Activated CD8-positive, alpha-beta memory T cell treated with anti-CD3 and anti-CD28 coated beads, Interleukin-2, amount 50 U/mL, for 24 hours (primary cell): ENCODE results near the gene RBBP6.
A peak's percentile ranks its signal among the peaks of the same experiment; 100 is the strongest.
"Not testable (repeated sequence)": the region's sequence is repeated elsewhere in the genome, so short reads cannot be mapped to it uniquely, and the experiment has no call there.

Experiments used
- DNase-seq: peaks from one replicate; pipeline ENCODE4 v3.0.0-alpha.2; 2020; ENCODE audit errors: extremely low read depth

Gene RBBP6

DNA sequence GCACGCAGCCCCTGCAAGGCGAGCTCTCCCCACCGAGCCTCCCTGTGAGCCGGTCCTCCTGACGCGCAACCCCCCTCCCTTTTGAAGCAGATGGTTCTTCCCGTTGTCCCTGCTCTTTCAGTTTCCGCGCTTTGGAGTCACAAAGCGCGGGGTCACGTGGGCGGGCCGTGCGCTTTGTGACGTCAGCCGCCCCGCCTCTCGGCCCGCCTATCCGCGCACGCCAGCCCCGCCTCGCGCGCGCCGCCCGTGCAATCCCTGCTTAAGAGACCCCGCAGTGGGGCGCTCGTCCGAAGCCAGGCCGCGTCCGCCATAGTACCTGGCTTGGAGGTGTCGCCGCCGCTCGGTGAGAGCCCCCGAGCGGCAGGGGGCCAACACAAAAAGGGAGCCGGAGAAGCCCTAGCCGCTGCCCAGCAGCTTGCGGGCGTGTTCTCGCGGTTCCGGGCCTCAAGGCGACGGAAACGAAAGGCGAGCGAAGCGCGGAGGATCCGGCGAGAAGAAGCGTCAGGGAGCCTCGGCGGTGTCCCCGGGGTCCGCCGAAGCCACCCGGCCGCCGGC lies at the start of gene RBBP6:
RBBP6 (plus strand) TSS at position 272 of the 555 bp plus-strand sequence. CDS start 1,061 bp downstream, outside the sequence.
- peak; percentile 62 for DNase-seq

- DNase-seq = no peak
Measured at GRCh38 chr16:24490866-24491265, 48.5 kb upstream of the RBBP6 start.

DNA sequence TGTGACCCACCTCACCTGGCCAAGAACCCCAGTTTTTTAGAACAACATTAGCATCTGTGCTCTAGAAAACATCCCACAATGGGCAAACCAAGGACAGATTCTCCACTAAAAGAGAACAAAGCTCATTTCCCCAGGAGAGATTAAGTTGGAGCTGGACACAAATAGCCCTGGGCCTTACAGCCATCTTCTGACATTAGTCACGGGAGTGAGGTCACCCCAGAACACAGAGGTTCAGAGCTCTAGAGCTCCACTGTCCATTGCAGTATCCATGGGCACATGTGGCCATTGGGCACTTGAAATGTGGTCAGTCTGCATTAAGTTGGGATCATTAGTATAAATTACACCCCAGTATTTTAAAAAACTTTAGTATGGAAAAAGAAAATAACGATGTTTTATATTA lies 47.6 kb upstream of the RBBP6 start:
- DNase-seq = no peak

DNA sequence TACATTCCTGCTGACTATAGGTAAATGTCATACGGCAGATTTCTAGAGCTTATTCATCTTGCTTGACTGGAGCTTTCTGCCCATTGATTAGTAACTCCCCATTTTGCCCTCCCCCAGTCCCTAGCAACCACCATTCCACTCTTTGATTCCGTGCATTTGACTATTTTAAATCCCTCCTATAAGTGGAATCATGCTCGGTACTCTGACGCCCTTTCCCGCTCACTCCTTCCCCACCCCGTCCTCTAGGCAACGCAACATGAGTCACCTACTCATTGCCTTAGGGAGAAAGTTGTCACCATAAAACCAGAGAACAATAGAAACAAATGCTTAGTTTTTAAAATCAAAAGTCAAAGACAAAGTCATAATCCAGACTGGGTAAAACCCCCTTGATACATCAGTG lies 45.5 kb upstream of the RBBP6 start:
- DNase-seq = no peak

DNA sequence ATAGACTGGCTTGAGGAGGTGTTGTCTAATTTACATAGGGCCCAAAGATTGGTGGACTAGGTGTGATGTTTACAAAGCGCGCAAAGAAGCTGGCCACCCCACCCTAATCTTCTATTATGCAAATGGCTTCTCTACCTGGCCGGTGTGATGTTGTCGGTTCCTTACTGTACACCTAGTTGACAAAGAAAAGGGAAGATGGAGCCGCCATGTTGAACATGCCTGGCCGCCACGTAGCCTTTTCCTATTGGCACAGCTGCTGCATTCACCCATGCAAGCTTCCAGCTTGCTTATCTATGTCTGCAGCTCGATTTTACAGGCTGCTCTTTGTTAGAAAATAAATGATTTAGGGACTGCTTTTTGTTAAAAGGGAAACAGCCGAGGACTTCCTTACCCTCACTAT lies 44.2 kb upstream of the RBBP6 start:
- DNase-seq = not testable (repeated sequence)

DNA sequence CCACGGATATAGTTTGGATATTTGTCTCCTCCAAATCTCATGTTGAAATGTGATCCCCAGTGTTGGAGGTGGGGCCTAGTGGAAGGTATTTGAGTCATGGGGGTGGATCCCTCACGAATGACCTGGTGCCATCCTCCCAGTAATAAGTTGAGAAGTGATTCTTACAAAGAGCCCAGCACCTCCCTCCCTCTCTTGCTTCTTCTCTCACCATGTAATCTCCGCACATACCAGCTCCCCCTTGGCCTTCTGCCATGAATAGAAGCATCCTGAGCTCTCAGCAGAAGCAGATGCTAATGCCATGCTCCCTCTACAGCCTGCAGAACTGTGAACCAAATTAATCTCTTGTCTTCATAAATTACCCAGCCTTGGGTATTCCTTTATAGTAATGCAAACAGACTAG lies 41.9 kb upstream of the RBBP6 start:
- DNase-seq = no peak

DNA sequence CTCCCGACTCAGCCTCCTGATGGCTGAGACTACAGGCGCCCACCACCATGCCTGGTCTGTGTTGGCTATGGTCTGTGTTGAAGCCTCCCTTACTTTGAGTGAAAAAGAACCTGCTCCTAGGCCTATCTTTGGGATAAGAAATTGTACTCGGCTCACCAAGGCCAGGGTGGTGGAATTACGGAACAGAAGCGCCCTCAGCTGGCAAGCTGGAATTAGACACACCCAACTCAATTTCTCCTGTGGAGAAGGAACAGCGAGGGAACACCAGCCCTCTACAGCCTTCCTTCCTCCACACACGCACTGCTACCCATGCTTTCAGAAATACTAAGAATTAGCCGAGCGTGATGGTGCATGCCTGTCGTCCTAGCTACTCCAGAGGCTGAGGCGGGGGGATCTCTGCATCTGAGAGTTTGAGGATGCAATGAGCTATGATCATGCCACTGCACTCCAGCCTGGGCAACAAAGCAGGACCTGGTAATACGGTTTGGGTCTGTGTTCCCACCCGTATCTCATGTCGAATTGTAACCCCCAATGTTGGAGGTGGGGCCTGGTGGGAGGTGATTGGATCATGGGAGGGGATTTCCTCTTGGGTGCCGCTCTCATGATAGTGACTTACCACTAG lies 40.1 kb upstream of the RBBP6 start:
- no peak for DNase-seq

DNA sequence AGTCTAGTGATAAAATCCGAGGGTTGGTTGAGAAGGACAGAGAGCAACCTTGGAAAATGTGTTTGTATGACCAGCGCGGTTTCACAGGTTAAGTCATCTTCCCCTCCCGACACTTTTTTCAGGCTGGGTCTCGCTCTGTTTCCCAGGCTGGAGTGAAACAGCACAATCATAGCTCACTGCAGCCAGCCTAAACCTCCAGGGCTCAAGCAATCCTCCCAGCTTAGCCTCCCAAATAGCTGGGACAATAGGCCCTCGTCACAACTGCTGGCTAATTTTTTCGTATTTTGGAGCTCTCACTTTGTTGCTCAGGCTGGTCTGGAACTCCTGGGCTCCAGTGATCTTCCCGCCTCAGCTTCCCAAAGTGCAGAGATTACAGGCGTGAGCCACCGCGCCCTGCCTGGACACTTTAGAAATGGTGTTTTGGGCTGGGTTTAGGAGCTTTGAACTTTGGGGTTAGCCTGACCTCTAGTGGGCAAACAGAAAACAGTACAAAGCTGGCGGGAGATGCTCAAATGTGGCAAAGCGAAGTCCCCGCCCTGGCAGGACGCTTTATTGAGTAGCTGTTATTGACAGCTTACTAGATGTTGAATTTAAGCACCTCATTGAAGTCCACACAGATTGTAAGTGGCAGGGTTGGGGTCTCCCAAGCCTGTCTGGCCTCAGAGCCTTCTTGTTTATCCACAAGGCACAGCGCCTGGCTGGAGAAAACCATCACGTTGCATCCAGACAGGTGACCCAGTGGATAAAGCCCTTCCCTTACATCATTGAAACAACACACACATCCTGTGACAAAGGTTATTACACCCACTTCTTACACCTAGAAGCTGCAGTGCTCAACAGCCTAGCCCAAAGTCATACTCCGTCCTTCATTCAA lies 34.7 kb upstream of the RBBP6 start:
- DNase-seq = peak; percentile 4

DNA sequence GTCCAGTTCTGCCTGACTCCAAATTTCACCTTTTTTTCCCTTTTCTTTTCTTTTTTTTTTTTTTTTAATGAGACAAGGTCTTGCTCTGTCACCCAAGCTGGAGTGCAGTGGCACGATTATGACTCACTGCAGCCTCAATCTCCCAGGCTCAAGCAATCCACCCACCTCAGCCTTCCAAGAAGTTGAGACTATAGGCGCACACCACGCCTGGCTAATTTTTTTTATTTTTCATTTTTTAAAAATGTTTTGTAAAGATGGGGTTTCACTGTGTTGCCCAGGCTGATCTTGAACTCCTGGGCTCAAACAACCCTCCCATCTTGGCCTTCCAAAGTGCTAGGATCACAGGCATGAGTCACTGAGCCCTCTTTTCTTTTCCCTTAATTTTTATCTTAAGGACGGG lies 33.4 kb upstream of the RBBP6 start:
- no peak for DNase-seq

- no peak for DNase-seq
Measured at GRCh38 chr16:24507959-24508480, 31.3 kb upstream of the RBBP6 start.

GRCh38 chr16:24508614-24509013 lies 30.8 kb upstream of the RBBP6 start:
- DNase-seq = no peak

- DNase-seq = no peak
Measured at GRCh38 chr16:24509536-24509935, 29.8 kb upstream of the RBBP6 start.

DNA sequence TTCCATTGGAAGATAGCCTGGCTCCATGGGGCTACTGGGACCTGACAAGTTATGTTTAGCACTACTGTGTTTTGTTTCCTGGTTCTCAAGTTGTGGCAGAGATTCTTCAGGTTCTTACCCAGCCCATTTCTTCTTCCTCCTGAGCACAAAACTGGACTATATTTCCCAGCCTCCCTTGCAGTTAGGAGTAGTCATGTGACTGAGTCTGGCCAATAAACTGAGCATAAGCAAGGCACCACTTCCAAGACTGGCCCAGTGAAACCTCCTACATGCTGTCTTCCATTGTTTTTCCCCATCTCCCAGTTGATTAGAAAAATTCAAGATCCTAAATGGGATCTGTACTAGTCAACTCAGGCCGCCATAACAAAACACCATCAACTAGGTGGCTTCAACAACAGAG lies 28.2 kb upstream of the RBBP6 start:
- no peak for DNase-seq

- DNase-seq = no peak
Measured at GRCh38 chr16:24511792-24512191, 27.6 kb upstream of the RBBP6 start.

DNA sequence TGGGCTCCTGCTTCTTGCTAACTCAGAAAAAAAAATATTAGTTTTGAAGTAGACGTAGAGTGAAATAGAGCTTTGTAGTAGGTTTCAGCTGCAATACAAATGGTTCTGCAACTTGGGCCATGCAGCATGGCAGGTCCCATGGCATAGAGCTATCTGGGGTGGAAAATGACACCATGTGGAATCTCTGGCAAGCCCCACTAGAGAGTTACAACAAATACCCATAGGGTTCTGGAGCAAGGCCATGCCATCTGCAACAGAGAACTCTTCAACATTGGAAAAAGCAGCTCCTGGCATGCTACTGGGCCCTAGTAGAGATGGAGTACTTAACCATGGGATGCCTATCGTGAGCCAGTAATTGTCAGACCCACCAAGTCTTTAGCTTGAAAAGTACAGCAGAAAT lies 25.3 kb upstream of the RBBP6 start:
- DNase-seq = no peak

- DNase-seq = no peak
Measured at GRCh38 chr16:24515186-24515585, 24.2 kb upstream of the RBBP6 start.

DNA sequence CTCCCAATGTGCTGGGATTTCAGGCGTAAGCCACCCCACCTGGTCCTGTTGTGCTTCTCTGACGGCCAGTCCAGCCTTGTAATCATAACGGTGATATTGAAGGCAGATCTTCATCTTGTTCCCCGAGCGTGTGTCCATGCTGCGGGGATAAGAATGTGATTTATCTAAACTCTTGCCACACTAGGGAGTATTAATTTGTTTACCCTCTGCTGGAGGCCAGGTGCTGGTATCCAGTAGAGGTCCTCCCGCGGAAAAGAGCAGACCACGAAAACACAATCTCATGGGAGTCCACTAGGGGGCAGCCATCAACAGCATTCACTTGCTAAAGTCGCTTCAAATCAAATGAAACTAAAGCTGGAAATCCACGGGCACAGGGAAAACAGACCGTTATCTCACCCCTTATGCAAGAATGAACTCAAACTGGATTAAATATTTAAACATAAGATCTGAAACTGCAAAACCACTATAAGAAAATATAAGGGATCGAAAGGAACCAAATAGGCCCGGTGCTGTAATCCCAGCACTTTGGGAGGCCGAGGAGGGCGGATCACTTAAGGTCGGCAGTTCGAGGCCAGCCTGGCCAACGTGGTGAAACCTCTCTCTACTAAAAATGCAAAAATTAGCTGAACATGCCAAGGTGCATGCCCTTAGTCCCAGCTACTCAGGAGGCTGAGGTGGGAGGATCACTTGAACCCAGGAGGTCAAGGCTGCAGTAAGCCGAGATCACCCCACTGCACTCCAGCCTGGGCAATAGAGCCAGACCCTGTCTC lies 22.3 kb upstream of the RBBP6 start:
- DNase-seq = peak; percentile 57

GRCh38 chr16:24518498-24518897 lies 20.9 kb upstream of the RBBP6 start:
- no peak for DNase-seq

- DNase-seq = no peak
Measured at GRCh38 chr16:24520983-24521382, 18.4 kb upstream of the RBBP6 start.

- no peak for DNase-seq
Measured at GRCh38 chr16:24522751-24523150, 16.6 kb upstream of the RBBP6 start.

GRCh38 chr16:24523569-24523968 lies 15.8 kb upstream of the RBBP6 start:
- no peak for DNase-seq
